OCI-LY3 (cell line): ENCODE data around the gene MLF2.

ENCODE experiments used
- CTCF ChIP-seq: fragments of 200-600, 300-600 bp; sonication (generic); IDR thresholded peaks from 2 replicates; pipeline ENCODE4 v1.5.1; 2014; ENCODE audit warnings: antibody characterized with exemption, low read length, low read depth
- EZH2phosphoT487 ChIP-seq: fragments of 200-600 bp; shearing (Covaris generic); IDR thresholded peaks from 2 replicates; pipeline ENCODE4 v1.6.1; 2018; ENCODE audit warnings: antibody characterized with exemption, mixed run types, low read depth

- TF ChIP-seq CTCF (no peak), EZH2phosphoT487 (no peak)
These were observed 13.0 kb upstream of the MLF2 start, which contains the start of gene PTMS for GRCh38 chr12:6765634-6766581.
